Loucy (cell line): ENCODE measurements around the gene GCDH.

Source experiments
- H2AFZ ChIP-seq: fragments of 200-600 bp; sonication (generic); 2 replicates; pipeline ENCODE4 v1.6.0; 2016; ENCODE audit warnings: antibody characterized with exemption, mild to moderate bottlenecking, low read length, moderate library complexity
- H3F3A ChIP-seq: fragments of 200-600 bp; 2 replicates; pipeline ENCODE4 v1.6.0; 2016; ENCODE audit warnings: antibody characterized with exemption, low read depth, mild to moderate bottlenecking
- H3K27me3 ChIP-seq: fragments of 200-600 bp; sonication (generic); 2 replicates; pipeline ENCODE4 v1.6.1; 2014; ENCODE audit warnings: low read length, mild to moderate bottlenecking; ENCODE audit not compliant: insufficient read depth, poor library complexity, severe bottlenecking
- H3K36me3 ChIP-seq: fragments of 200-600 bp; sonication (generic); 2 replicates; pipeline ENCODE4 v1.6.1; 2016; ENCODE audit warnings: low read length; ENCODE audit not compliant: insufficient read depth
- H3K4me1 ChIP-seq: fragments of 200-600 bp; sonication (generic); 2 replicates; pipeline ENCODE4 v1.5.1; 2014; ENCODE audit warnings: low read length, mild to moderate bottlenecking; ENCODE audit not compliant: insufficient read depth, poor library complexity, severe bottlenecking
- H3K4me2 ChIP-seq: fragments of 200-600 bp; sonication (generic); 2 replicates; pipeline ENCODE4 v1.6.0; 2014; ENCODE audit warnings: antibody characterized with exemption, low read length, low read depth, mild to moderate bottlenecking; ENCODE audit not compliant: poor library complexity, severe bottlenecking
- H3K4me3 ChIP-seq: fragments of 200-600 bp; sonication (generic); 2 replicates; pipeline ENCODE4 v1.5.1; 2014; ENCODE audit warnings: low read length, mild to moderate bottlenecking, mixed read lengths; ENCODE audit not compliant: poor library complexity, severe bottlenecking
- H3K79me2 ChIP-seq: fragments of 200-600 bp; sonication (generic); 2 replicates; pipeline ENCODE4 v1.6.1; 2014; ENCODE audit warnings: low read length; ENCODE audit not compliant: insufficient read depth
- H3K9ac ChIP-seq: fragments of 200-600 bp; sonication (generic); 2 replicates; pipeline ENCODE4 v1.6.0; 2014; ENCODE audit warnings: mild to moderate bottlenecking, low read depth, low read length, moderate library complexity; ENCODE audit not compliant: poor library complexity, severe bottlenecking
- H3K9me2 ChIP-seq: fragments of 200-600 bp; sonication (generic); replicated peaks from 2 replicates; pipeline ENCODE4 v1.6.1; 2016; ENCODE audit warnings: low read depth, low read length, mixed read lengths
- H3K9me3 ChIP-seq: fragments of 200-600 bp; sonication (generic); 2 replicates; pipeline ENCODE4 v1.6.1; 2014; ENCODE audit warnings: mild to moderate bottlenecking, antibody characterized with exemption, low read length, low read depth; ENCODE audit not compliant: insufficient read depth
- H4K20me1 ChIP-seq: fragments of 200-600 bp; sonication (generic); 2 replicates; pipeline ENCODE4 v1.6.0; 2014; ENCODE audit warnings: antibody characterized with exemption, low read length, mild to moderate bottlenecking; ENCODE audit not compliant: insufficient read depth, poor library complexity, severe bottlenecking
- EZH2phosphoT487 ChIP-seq: fragments of 200-600 bp; IDR thresholded peaks from 2 replicates; pipeline ENCODE4 v1.6.1; 2018; ENCODE audit warnings: antibody characterized with exemption, mild to moderate bottlenecking, moderate library complexity, borderline replicate concordance
- TF ChIP-seq, protein P1 (sequence below): fragments of 200-600 bp; sonication (generic); conservative IDR thresholded peaks from 2 replicates; pipeline ENCODE4 v1.5.1; 2014; ENCODE audit warnings: mild to moderate bottlenecking, antibody characterized with exemption, low read length

The GCDH gene

DNA sequence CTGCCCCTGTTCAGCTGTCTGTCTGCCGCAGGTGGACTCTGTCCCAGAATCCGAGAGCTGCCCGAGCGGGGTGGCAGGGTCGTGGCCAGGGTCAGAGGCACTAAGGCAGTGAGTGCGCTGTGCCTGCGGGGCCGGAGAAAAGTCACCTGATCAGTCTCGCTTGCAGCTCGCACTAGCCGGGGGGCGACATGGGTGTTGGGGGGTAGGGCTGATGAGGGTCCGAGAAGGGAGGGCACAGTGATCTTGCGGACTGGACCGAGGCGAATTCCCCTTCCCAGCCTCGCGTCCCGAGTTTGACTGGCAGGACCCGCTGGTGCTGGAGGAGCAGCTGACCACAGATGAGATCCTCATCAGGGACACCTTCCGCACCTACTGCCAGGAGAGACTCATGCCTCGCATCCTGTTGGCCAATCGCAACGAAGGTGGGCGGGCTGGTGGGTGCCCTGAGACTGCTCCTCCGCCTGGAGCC is 627 bp downstream of the GCDH start:
- H3K27me3 ChIP-seq: no peaks in the 10 kb centered on the region
- TF ChIP-seq, protein P1, sequence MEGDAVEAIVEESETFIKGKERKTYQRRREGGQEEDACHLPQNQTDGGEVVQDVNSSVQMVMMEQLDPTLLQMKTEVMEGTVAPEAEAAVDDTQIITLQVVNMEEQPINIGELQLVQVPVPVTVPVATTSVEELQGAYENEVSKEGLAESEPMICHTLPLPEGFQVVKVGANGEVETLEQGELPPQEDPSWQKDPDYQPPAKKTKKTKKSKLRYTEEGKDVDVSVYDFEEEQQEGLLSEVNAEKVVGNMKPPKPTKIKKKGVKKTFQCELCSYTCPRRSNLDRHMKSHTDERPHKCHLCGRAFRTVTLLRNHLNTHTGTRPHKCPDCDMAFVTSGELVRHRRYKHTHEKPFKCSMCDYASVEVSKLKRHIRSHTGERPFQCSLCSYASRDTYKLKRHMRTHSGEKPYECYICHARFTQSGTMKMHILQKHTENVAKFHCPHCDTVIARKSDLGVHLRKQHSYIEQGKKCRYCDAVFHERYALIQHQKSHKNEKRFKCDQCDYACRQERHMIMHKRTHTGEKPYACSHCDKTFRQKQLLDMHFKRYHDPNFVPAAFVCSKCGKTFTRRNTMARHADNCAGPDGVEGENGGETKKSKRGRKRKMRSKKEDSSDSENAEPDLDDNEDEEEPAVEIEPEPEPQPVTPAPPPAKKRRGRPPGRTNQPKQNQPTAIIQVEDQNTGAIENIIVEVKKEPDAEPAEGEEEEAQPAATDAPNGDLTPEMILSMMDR: no peak
- TF ChIP-seq EZH2phosphoT487: no peak
- H3K4me2 ChIP-seq: peak overlapping the region; percentile 85
- peaks cover 10% of the 10 kb centered on the region for H4K20me1 ChIP-seq
- H3K9me3 ChIP-seq: no peaks in the 10 kb centered on the region
- H3K36me3 ChIP-seq: peaks cover 4% of the 10 kb centered on the region; the same call in 1 of the 2 replicates
- no peak overlapping the region for H2AFZ ChIP-seq
- peak overlapping the region; percentile 71 for H3K9ac ChIP-seq
- H3F3A ChIP-seq: no peaks in the 10 kb centered on the region
- peaks cover 19% of the 10 kb centered on the region for H3K79me2 ChIP-seq
- H3K4me1 ChIP-seq: peaks cover 6% of the 10 kb centered on the region
- H3K9me2 ChIP-seq: no peaks in the 10 kb centered on the region
- peak overlapping the region; percentile 83 for H3K4me3 ChIP-seq

DNA sequence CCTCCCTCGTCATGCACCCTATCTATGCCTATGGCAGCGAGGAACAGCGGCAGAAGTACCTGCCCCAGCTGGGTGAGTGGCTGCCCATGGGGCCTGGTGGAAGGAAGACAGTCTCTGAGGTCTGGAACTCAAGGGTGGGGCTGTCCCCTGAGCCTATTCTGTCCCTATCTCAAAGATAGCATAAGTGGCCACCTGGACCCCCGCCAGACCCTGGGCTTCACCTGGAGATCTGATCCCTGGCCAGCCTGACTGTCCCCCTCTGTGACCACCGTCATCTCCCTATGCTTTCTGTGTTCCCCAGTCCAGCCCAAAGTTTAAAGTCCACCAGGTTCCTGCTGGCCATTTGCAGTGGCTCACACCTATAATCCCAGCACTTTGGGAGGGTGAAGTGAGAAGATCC is 2.6 kb downstream of the GCDH start:
- Histone ChIP-seq H4K20me1 (peaks cover 10% of the 10 kb centered on the region), H3K4me2 (no peak overlapping the region), H3K4me3 (no peak overlapping the region), H3K36me3 (peaks cover 4% of the 10 kb centered on the region; the same call in 1 of the 2 replicates), H2AFZ (no peak overlapping the region), H3K4me1 (peaks cover 6% of the 10 kb centered on the region), H3K9me2 (no peaks in the 10 kb centered on the region), H3F3A (no peaks in the 10 kb centered on the region), H3K9ac (no peak overlapping the region), H3K27me3 (no peaks in the 10 kb centered on the region), H3K79me2 (peaks cover 19% of the 10 kb centered on the region), H3K9me3 (no peaks in the 10 kb centered on the region)
- TF ChIP-seq EZH2phosphoT487: no peak
- TF ChIP-seq, protein P1: no peak

GRCh38 chr19:12896460-12896859 is 5.5 kb downstream of the GCDH start:
- peaks cover 4% of the 10 kb centered on the region; the same call in 1 of the 2 replicates for H3K36me3 ChIP-seq
- no peaks in the 10 kb centered on the region for H3K9me3 ChIP-seq
- peaks cover 6% of the 10 kb centered on the region for H4K20me1 ChIP-seq
- no peak overlapping the region for H2AFZ ChIP-seq
- H3K9me2 ChIP-seq: no peaks in the 10 kb centered on the region
- TF ChIP-seq, protein P1: no peak
- no peak for TF ChIP-seq EZH2phosphoT487
- H3K4me2 ChIP-seq: no peak overlapping the region
- H3K79me2 ChIP-seq: peaks cover 14% of the 10 kb centered on the region
- no peak overlapping the region for H3K4me3 ChIP-seq
- peaks cover 6% of the 10 kb centered on the region for H3K4me1 ChIP-seq
- H3F3A ChIP-seq: no peaks in the 10 kb centered on the region
- no peak overlapping the region for H3K9ac ChIP-seq
- no peaks in the 10 kb centered on the region for H3K27me3 ChIP-seq
